Neural cell (in vitro differentiated cells): Measurements from ENCODE around the gene AGPAT1. TPM values are rescaled to one million over a fixed set of nuclear protein-coding genes. Genes with fewer than 3 reads are reported as not detected.

Source experiments
- H2AFZ ChIP-seq: fragments of 200-600, 300-800 bp; sonication (generic), shearing (Covaris generic); 2 replicates; pipeline ENCODE4 v1.6.0; 2014; ENCODE audit warnings: low read depth, mild to moderate bottlenecking, antibody characterized with exemption, low read length, moderate library complexity
- H3F3A ChIP-seq: fragments of 200-600 bp; shearing (Covaris generic); 2 replicates; pipeline ENCODE4 v1.6.1; 2016; ENCODE audit warnings: mild to moderate bottlenecking, moderate library complexity, mixed read lengths, antibody characterized with exemption, low read length; ENCODE audit not compliant: insufficient read depth, poor library complexity, severe bottlenecking
- H3K27ac ChIP-seq: fragments of 200-600, 300-800 bp; sonication (generic), shearing (Covaris generic); 2 replicates; pipeline ENCODE4 v1.5.1; 2014; ENCODE audit warnings: mild to moderate bottlenecking, low read length, moderate library complexity
- H3K27me3 ChIP-seq: fragments of 300-800, 200-600 bp; sonication (generic), shearing (Covaris generic); 2 replicates; pipeline ENCODE4 v1.6.0; 2014; ENCODE audit warnings: mild to moderate bottlenecking, low read depth, low read length, moderate library complexity; ENCODE audit not compliant: insufficient read depth
- H3K36me3 ChIP-seq: fragments of 300-800, 200-600 bp; sonication (generic), shearing (Covaris generic); 2 replicates; pipeline ENCODE4 v1.5.1; 2014; ENCODE audit warnings: mild to moderate bottlenecking, antibody characterized with exemption, low read length, moderate library complexity; ENCODE audit not compliant: insufficient read depth
- H3K4me2 ChIP-seq: fragments of 300-800, 200-600 bp; sonication (generic), shearing (Covaris generic); 2 replicates; pipeline ENCODE4 v1.6.0; 2014; ENCODE audit warnings: mild to moderate bottlenecking, low read length
- H3K4me3 ChIP-seq: fragments of 300-800, 200-600 bp; sonication (generic), shearing (Covaris generic); 2 replicates; pipeline ENCODE4 v1.5.1; 2014; ENCODE audit warnings: mild to moderate bottlenecking, low read length, moderate library complexity
- H3K79me2 ChIP-seq: fragments of 200-600 bp; shearing (Covaris generic); replicated peaks from 2 replicates; pipeline ENCODE4 v1.6.0; 2014; ENCODE audit warnings: mild to moderate bottlenecking, low read length, moderate library complexity; ENCODE audit not compliant: insufficient read depth
- H3K9ac ChIP-seq: fragments of 300-800, 200-600 bp; sonication (generic), shearing (Covaris generic); 2 replicates; pipeline ENCODE4 v1.6.1; 2016; ENCODE audit warnings: mild to moderate bottlenecking, low read length, mixed read lengths
- H3K9me2 ChIP-seq: fragments of 200-600 bp; shearing (Covaris generic); 2 replicates; pipeline ENCODE4 v1.6.1; 2016; ENCODE audit warnings: mild to moderate bottlenecking, low read length, mixed read lengths; ENCODE audit not compliant: insufficient read depth
- H3K9me3 ChIP-seq: fragments of 200-600, 300-800 bp; sonication (generic), shearing (Covaris generic); 2 replicates; pipeline ENCODE4 v1.6.1; 2016; ENCODE audit warnings: mild to moderate bottlenecking, mixed run types, low read length, moderate library complexity, mixed read lengths
- H4K20me1 ChIP-seq: fragments of 200-600 bp; shearing (Covaris generic); 2 replicates; pipeline ENCODE4 v1.6.1; 2016; ENCODE audit warnings: mild to moderate bottlenecking, mixed run types; ENCODE audit not compliant: insufficient read depth
- EP300 ChIP-seq: fragments of 450-650 bp; conservative IDR thresholded peaks from 2 replicates; pipeline ENCODE4 v1.6.1; 2014; ENCODE audit warnings: antibody characterized with exemption, mild to moderate bottlenecking, moderate library complexity; ENCODE audit not compliant: poor library complexity, severe bottlenecking
- EZH2 ChIP-seq: fragments of 200-600, 300-800 bp; shearing (Covaris generic), sonication (generic); IDR thresholded peaks from 2 replicates; pipeline ENCODE4 v1.6.1; 2014; ENCODE audit warnings: antibody characterized with exemption, low read length, borderline replicate concordance, mild to moderate bottlenecking; ENCODE audit not compliant: insufficient read depth, poor library complexity, severe bottlenecking
- MXI1 ChIP-seq: fragments of 450-650 bp; conservative IDR thresholded peaks from 2 replicates; pipeline ENCODE4 v1.6.1; 2014; ENCODE audit warnings: antibody characterized with exemption, mild to moderate bottlenecking; ENCODE audit not compliant: poor library complexity, severe bottlenecking
- POLR2AphosphoS5 ChIP-seq: IDR thresholded peaks from 2 replicates; pipeline ENCODE4 v1.6.1; 2012
- RAD21 ChIP-seq: fragments of 450-650 bp; conservative IDR thresholded peaks from 2 replicates; pipeline ENCODE4 v1.6.1; 2014; ENCODE audit warnings: antibody characterized with exemption, mild to moderate bottlenecking, moderate library complexity
- SMC3 ChIP-seq: fragments of 450-650 bp; conservative IDR thresholded peaks from 2 replicates; pipeline ENCODE4 v1.6.1; 2014; ENCODE audit warnings: antibody characterized with exemption, mild to moderate bottlenecking, moderate library complexity; ENCODE audit not compliant: poor library complexity
- TAF1 ChIP-seq: IDR thresholded peaks from 2 replicates; pipeline ENCODE4 v1.6.1; 2012; ENCODE audit warnings: low read depth
- polyA plus RNA-seq: library from polyadenylated mRNA; depleted of rRNA; stranded (reverse); fragments of >200 nt; gene quantifications from 2 replicates; pipeline ENCODE4 v1.2.3, GENCODE V29; 2014
- TF ChIP-seq, protein P1 (sequence below): fragments of 450-650 bp; IDR thresholded peaks from 2 replicates; pipeline ENCODE4 v1.5.1; 2014; ENCODE audit warnings: antibody characterized with exemption, mild to moderate bottlenecking, moderate library complexity; ENCODE audit not compliant: poor library complexity, severe bottlenecking
- TF ChIP-seq, protein P2 (sequence below): IDR thresholded peaks from 2 replicates; pipeline ENCODE4 v1.6.1; 2012; ENCODE audit warnings: borderline replicate concordance

The AGPAT1 gene
- polyA plus RNA-seq, 1 donor from 2014 or later: 24.7 TPM

DNA sequence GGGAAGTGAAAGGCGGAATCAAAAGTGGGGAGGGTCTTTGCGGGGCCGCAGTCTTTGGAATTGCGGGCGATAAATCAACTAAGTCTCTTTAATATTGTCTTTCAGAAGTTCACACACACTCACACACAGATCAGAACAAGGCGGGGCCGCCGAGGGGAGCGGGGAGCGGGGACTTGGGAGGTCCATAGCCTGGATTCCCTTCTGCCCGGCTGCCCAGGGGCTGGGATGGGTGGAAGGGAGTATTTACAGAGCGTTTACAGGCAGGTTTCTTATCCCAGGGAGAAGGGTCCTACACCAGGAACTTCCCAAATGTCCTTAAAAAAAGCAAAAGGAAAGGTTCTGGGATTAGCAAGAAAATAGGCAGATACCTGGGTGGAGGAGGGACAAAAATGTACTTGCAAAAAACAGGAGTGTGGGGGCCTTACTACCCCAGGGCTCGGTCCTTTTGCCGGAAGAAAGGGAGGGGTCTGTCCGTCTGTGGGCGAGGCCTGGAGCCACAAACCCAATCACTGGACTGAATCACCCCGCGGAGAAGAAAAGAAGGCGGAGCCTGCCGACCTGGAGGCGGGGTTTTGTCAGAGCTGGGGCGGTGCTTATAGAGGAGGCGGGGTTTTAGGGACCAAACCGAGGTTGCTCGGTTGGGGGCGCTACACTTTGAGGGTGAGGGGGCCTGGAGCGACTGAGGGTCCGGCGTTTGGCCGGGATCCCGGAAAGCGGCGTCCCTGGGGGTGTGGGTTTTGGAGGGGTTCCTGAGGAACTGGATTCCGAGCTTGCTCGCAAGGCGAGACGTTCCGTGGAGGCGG lies 27.4 kb downstream of the AGPAT1 start:
- H3K79me2 ChIP-seq: no peaks in the 10 kb centered on the region
- H3K4me2 ChIP-seq: no peak overlapping the region

DNA sequence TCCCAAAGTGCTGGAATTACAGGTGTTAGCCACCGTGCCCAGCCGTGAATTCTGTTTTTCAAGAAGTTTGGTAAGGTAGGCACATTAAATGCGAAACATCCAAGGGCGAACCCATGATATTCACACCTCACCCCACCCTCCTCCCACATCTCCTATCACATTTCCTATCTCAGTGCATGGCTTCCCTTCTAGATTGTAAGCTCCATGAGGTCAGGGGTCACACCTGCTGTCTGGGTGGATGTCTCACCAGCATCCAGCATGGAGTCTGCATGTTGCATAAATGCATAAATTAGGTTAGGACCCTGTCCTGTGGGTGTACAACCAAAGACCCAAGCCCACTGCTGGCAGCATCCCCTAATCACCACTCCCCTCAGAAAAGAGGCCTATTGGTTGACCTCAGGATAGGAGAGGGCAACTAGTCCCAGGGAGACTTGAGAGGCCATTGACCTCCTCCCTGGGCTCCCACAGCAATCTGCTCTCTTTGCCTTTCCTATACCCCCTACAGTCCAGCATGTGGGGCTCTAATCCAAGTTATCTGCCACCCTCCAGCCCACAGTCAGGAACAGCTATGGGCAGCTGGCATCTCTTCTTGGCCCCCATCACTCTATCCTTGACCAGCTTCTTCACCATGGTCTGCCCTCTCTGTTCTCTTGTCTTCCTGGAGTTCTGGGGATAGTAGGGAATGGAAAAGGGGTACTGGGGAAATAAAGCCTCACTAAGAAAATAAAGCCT lies 28.3 kb downstream of the AGPAT1 start:
- H3F3A ChIP-seq: no peaks in the 10 kb centered on the region
- H3K79me2 ChIP-seq: no peaks in the 10 kb centered on the region
- H3K9me3 ChIP-seq: no peaks in the 10 kb centered on the region
- no peaks in the 10 kb centered on the region for H3K9me2 ChIP-seq
- no peaks in the 10 kb centered on the region for H4K20me1 ChIP-seq
- no peak overlapping the region for H3K4me3 ChIP-seq
- H3K36me3 ChIP-seq: no peaks in the 10 kb centered on the region
- H3K27ac ChIP-seq: no peak overlapping the region
- H3K9ac ChIP-seq: no peak overlapping the region
- H3K4me2 ChIP-seq: no peak overlapping the region
- peaks cover 47% of the 10 kb centered on the region for H3K27me3 ChIP-seq
- H2AFZ ChIP-seq: no peak overlapping the region
- TF ChIP-seq EZH2: no peak
- TF ChIP-seq, protein P1, sequence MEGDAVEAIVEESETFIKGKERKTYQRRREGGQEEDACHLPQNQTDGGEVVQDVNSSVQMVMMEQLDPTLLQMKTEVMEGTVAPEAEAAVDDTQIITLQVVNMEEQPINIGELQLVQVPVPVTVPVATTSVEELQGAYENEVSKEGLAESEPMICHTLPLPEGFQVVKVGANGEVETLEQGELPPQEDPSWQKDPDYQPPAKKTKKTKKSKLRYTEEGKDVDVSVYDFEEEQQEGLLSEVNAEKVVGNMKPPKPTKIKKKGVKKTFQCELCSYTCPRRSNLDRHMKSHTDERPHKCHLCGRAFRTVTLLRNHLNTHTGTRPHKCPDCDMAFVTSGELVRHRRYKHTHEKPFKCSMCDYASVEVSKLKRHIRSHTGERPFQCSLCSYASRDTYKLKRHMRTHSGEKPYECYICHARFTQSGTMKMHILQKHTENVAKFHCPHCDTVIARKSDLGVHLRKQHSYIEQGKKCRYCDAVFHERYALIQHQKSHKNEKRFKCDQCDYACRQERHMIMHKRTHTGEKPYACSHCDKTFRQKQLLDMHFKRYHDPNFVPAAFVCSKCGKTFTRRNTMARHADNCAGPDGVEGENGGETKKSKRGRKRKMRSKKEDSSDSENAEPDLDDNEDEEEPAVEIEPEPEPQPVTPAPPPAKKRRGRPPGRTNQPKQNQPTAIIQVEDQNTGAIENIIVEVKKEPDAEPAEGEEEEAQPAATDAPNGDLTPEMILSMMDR: no peak
- no peak for TF ChIP-seq EP300
- TF ChIP-seq, protein P2, sequence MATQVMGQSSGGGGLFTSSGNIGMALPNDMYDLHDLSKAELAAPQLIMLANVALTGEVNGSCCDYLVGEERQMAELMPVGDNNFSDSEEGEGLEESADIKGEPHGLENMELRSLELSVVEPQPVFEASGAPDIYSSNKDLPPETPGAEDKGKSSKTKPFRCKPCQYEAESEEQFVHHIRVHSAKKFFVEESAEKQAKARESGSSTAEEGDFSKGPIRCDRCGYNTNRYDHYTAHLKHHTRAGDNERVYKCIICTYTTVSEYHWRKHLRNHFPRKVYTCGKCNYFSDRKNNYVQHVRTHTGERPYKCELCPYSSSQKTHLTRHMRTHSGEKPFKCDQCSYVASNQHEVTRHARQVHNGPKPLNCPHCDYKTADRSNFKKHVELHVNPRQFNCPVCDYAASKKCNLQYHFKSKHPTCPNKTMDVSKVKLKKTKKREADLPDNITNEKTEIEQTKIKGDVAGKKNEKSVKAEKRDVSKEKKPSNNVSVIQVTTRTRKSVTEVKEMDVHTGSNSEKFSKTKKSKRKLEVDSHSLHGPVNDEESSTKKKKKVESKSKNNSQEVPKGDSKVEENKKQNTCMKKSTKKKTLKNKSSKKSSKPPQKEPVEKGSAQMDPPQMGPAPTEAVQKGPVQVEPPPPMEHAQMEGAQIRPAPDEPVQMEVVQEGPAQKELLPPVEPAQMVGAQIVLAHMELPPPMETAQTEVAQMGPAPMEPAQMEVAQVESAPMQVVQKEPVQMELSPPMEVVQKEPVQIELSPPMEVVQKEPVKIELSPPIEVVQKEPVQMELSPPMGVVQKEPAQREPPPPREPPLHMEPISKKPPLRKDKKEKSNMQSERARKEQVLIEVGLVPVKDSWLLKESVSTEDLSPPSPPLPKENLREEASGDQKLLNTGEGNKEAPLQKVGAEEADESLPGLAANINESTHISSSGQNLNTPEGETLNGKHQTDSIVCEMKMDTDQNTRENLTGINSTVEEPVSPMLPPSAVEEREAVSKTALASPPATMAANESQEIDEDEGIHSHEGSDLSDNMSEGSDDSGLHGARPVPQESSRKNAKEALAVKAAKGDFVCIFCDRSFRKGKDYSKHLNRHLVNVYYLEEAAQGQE: no peak
- TF ChIP-seq POLR2AphosphoS5: no peak
- TF ChIP-seq MXI1: no peak
- TF ChIP-seq SMC3: no peak

More for the DNA sequence above, 27.4 kb downstream of the AGPAT1 start:
- no peak overlapping the region for H3K9ac ChIP-seq
- no peaks in the 10 kb centered on the region for H3F3A ChIP-seq
- TF ChIP-seq RAD21: no peak
- no peak for TF ChIP-seq MXI1
- no peak for TF ChIP-seq TAF1
- TF ChIP-seq, protein P1: no peak
- TF ChIP-seq EP300: no peak
- TF ChIP-seq EZH2: no peak
- TF ChIP-seq SMC3: no peak
- no peak for TF ChIP-seq POLR2AphosphoS5
- TF ChIP-seq, protein P2: no peak
- H3K36me3 ChIP-seq: no peaks in the 10 kb centered on the region
- H4K20me1 ChIP-seq: no peaks in the 10 kb centered on the region
- no peak overlapping the region for H2AFZ ChIP-seq
- no peaks in the 10 kb centered on the region for H3K9me3 ChIP-seq
- H3K4me3 ChIP-seq: no peak overlapping the region
- no peak overlapping the region for H3K27ac ChIP-seq
- no peaks in the 10 kb centered on the region for H3K9me2 ChIP-seq
- peaks cover 47% of the 10 kb centered on the region for H3K27me3 ChIP-seq
